ENCODE data around the gene RPTOR.
"Not testable (repeated sequence)": the region's sequence is repeated elsewhere in the genome, so short reads cannot be mapped to it uniquely, and the experiment has no call there.

Gene RPTOR

GRCh38 chr17:80696964-80697363, 152.3 kb downstream of the RPTOR start:
- no peak overlapping the region for H3K4me3 ChIP-seq (ENCODE audit: low read depth, low read length)
- no peak for TF ChIP-seq CTCF (IDR thresholded peaks at IDR 0.05; ENCODE audit: low read depth, low read length, missing control alignments)
- in situ Hi-C loops (cut with HindIII; ENCODE audit: low sequenced_read_pairs), result no loop called here
- no peak for DNase-seq (ENCODE audit: low read depth)

GRCh38 chr17:80698297-80698696, 153.7 kb downstream of the RPTOR start:
- no peak for TF ChIP-seq CTCF (IDR thresholded peaks at IDR 0.05; ENCODE audit: low read depth, low read length, missing control alignments)
- in situ Hi-C loops (cut with HindIII; ENCODE audit: low sequenced_read_pairs), result no loop called here
- H3K4me3 ChIP-seq (ENCODE audit: low read depth, low read length), result no peak overlapping the region
- no peak for DNase-seq (ENCODE audit: low read depth)

GRCh38 chr17:80699205-80699604, 154.6 kb downstream of the RPTOR start:
- in situ Hi-C loops (cut with HindIII; ENCODE audit: low sequenced_read_pairs); H3K4me3 ChIP-seq (ENCODE audit: low read depth, low read length); DNase-seq (ENCODE audit: low read depth): not testable (repeated sequence)

- TF ChIP-seq CTCF (IDR thresholded peaks at IDR 0.05; ENCODE audit: low read depth, low read length, missing control alignments), result no peak
- in situ Hi-C loops (cut with HindIII; ENCODE audit: low sequenced_read_pairs), result no loop called here
- no peak overlapping the region for H3K4me3 ChIP-seq (ENCODE audit: low read depth, low read length)
- DNase-seq (ENCODE audit: low read depth), result no peak
Observed at GRCh38 chr17:80701730-80702129, 157.1 kb downstream of the RPTOR start.

GRCh38 chr17:80702315-80703141, 157.9 kb downstream of the RPTOR start:
- no peak for DNase-seq (ENCODE audit: low read depth)
- H3K4me3 ChIP-seq (ENCODE audit: low read depth, low read length), result no peak overlapping the region
- TF ChIP-seq CTCF (IDR thresholded peaks at IDR 0.05; ENCODE audit: low read depth, low read length, missing control alignments), result no peak
- in situ Hi-C loops (cut with HindIII; ENCODE audit: low sequenced_read_pairs), result no loop called here

GRCh38 chr17:80703142-80703478, 158.5 kb downstream of the RPTOR start:
- in situ Hi-C loops (cut with HindIII; ENCODE audit: low sequenced_read_pairs), result no loop called here
- no peak for DNase-seq (ENCODE audit: low read depth)
- no peak overlapping the region for H3K4me3 ChIP-seq (ENCODE audit: low read depth, low read length)
- no peak for TF ChIP-seq CTCF (IDR thresholded peaks at IDR 0.05; ENCODE audit: low read depth, low read length, missing control alignments)

- no peak overlapping the region for H3K4me3 ChIP-seq (ENCODE audit: low read depth, low read length)
- in situ Hi-C loops (cut with HindIII; ENCODE audit: low sequenced_read_pairs), result no loop called here
- no peak for DNase-seq (ENCODE audit: low read depth)
- no peak for TF ChIP-seq CTCF (IDR thresholded peaks at IDR 0.05; ENCODE audit: low read depth, low read length, missing control alignments)
Observed at GRCh38 chr17:80704381-80704819, 159.8 kb downstream of the RPTOR start.
